HG03565 (cell line): ENCODE results near the gene TMSB4X.

Experiments used
- ATAC-seq: cut with Tn5 transposase; IDR thresholded peaks from one replicate; pipeline ENCODE4 v1.9.1; 2021; ENCODE audit warnings: mild to moderate bottlenecking, moderate library complexity; ENCODE audit not compliant: unreplicated experiment

The TMSB4X gene

DNA sequence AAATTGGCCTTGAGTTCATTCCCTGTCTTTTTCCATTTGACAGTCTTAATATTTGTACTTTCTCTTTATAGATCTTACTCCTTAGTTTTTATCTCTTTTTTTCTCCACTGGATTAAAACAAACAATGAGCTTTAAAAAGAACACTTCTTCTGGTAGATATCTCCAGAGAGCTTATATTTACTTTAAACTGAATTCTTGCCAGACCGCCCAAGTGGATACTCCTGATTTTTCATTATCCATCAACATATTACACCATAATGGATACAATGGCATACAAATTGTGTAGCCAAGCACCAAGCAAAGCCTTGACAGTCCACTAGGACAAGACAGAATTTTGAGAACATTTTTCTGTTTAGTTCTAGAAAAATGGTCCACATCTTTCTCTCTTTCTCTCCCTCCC lies 18.9 kb downstream of the TMSB4X start:
- no peak for ATAC-seq

DNA sequence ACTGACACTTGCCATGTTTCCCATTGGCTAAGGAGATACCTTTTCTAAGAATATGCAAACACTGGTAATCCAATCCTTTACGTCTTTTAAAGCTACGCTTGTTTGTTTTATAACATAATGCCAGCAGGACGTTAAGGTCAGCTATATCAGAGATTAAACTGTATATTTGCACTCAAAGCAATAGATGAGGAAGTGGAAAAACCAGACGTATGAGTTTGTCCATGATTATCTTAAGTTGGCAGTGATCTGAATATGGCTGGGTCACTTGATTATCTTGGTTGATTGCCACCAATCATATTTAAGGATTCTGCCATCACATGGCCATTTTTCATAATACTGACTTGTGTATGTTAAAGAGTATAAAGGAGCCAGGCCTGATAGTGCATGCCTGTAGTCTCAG lies 19.4 kb downstream of the TMSB4X start:
- no peak for ATAC-seq

GRCh38 chrX:12996934-12997435 lies 22.1 kb downstream of the TMSB4X start:
- no peak for ATAC-seq

- ATAC-seq = no peak
Measured at GRCh38 chrX:12997906-12998687, 23.2 kb downstream of the TMSB4X start.

DNA sequence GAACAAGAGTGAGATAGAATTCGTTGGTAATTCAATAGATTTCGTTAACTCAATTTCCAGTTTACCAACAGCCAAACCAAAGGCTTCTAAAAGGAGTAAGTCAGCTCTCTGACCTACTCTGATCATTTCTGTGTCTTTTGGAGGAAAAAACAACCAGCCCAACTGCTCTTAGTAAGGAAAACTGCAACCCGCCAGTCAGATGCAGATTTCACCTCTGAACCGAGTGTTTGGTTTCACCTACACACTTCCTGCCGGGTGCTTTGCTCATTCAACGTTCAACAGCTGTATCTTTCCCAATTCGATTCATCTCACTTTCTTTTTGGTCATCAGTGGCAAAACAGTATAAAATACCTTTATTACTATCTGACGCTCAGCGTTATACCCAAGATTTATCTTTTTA lies 24.5 kb downstream of the TMSB4X start:
- peak; percentile 38 for ATAC-seq

GRCh38 chrX:13000301-13000811 lies 25.4 kb downstream of the TMSB4X start:
- ATAC-seq = no peak

GRCh38 chrX:13001097-13001496 lies 26.2 kb downstream of the TMSB4X start:
- no peak for ATAC-seq

- no peak for ATAC-seq
Measured at GRCh38 chrX:13001961-13002671, 27.2 kb downstream of the TMSB4X start.

DNA sequence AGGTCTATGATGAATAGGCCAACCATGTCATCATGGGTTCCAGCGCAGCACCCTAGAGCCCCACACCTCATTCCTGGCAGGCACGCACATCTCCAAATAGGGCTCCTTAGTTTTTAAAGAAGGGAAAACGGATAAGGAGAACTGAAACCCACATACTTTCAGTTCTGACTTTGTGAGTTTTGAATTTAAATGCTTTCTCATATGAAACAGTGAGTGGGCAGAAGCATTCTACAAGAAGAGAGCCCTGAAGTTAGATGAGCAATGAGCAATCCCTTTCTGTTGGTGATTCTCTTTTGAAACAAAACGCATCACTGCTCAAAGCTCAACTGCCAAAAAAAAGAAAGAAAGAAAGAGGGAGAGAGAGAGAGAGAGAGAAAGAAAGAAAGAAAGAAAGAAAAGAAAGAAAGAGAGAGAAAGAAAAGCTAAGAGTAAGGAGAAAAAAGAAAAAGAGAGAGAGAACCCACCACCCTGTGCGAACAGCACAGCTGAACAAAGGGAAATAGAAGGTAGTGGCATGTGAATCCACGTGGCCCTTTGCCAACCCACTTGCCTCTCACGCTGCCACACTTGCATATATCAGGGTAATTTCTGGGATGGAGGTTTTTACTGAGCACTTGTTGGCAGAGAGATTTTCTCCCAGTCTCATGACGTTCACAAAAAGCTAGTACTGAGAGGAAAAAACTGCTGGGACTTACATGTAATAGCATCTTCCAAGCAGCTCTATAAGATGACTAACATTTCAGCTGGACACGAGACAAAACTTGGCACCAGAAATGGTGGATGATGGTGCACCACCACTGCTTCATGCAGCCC lies 31.0 kb downstream of the TMSB4X start:
- peak; percentile 39 for ATAC-seq

GRCh38 chrX:13007519-13008188 lies 32.7 kb downstream of the TMSB4X start:
- ATAC-seq = no peak

DNA sequence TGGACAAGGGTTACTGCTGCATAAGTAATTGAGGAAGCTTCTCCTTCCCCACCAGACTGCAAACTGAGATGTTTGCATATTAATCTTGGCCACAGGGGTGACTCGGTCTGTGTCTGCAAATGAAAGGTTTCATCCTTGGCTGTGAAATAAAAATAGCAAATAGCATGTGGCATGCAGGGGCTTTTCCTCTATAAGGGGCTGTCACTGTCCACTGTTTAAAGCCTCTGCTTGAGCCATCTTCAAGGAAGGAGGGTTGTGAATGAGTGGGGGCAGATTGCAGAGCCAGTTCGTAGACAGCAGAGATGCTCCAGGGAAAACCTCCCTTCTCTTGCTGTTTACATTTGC lies 33.3 kb downstream of the TMSB4X start:
- ATAC-seq = no peak

- no peak for ATAC-seq
Measured at GRCh38 chrX:13008851-13009250, 33.9 kb downstream of the TMSB4X start.

- ATAC-seq = no peak
Measured at GRCh38 chrX:13009273-13009672, 34.4 kb downstream of the TMSB4X start.

GRCh38 chrX:13009844-13010243 lies 34.9 kb downstream of the TMSB4X start:
- ATAC-seq = no peak

GRCh38 chrX:13010546-13010945 lies 35.6 kb downstream of the TMSB4X start:
- no peak for ATAC-seq

DNA sequence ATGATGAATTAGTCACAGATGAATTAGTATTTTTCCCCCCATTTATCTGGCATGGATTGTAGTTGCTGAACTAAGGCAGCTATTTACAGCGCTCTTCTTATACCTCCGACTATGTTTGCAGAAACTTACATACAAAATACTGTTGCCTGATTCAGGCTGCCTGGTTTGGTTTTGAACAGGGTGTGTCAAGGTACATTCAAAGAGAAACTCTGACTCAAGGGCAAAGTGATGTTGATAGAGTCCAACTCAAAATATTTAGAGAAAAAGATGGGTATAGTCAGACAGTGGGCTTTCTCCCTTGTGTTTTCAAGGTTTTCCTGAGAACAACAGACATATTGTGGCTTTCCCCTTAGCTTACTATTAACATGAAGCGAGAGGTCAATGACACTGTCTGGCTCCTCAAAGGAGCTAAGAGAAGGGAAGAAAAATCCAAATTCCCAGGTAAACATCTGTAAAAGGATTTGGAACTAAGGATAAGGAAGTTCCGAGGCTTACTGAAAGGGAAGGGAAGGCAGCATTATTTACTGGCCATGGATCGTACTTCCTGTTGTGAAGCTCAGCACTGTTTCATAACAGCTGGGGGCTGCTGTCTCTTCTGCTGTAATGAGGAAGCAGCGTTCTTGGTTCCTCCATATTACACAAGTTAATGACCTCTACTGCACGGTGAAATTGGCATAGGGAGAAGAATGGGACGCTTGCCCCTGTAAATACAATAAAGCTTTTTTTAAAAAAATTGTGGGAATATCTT lies 38.6 kb downstream of the TMSB4X start:
- ATAC-seq = no peak

DNA sequence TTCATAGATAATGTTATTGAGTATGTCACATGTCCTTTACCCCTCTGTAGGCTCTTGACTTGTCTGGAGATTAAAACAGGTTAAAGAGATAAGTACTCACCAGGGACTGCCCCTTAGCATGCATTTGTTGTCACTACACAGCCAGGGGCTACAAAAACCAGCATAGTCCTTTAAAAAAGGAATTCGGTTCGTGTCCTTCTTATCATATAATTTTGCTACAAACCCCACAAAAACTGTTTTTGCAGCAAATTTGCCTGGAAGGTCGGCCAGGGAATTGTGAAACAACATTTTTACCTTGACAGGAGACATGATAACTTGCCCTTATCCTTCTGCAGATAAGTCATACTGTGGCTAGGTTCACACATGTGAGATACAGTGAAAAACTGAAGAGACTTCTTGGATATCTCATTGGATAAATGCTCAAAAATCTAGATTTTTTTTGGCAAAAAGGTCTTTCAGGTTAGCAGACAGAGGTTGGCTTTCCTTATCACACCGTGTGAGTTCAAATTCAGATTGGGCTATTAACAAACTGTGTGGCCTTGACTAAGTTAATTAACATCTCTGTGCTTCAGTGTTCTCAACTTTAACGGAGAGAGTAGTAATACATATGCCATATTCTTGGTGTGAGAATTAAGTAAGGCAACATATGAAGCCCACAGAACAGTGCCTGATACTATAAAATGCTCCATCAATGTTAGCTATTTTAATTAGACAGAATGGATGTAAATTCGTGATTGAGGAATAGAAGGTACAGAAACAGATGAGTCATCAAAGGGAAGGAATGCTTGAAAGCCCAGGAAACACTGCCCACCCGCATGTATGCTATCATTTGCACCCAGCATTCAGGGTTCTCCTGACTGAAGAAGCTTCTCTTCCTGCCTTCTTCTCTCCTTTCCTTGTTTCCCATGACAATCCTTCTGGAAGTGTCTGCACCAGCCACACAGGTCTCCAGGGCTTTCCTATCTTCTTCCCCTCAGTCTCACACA lies 39.5 kb downstream of the TMSB4X start:
- no peak for ATAC-seq

DNA sequence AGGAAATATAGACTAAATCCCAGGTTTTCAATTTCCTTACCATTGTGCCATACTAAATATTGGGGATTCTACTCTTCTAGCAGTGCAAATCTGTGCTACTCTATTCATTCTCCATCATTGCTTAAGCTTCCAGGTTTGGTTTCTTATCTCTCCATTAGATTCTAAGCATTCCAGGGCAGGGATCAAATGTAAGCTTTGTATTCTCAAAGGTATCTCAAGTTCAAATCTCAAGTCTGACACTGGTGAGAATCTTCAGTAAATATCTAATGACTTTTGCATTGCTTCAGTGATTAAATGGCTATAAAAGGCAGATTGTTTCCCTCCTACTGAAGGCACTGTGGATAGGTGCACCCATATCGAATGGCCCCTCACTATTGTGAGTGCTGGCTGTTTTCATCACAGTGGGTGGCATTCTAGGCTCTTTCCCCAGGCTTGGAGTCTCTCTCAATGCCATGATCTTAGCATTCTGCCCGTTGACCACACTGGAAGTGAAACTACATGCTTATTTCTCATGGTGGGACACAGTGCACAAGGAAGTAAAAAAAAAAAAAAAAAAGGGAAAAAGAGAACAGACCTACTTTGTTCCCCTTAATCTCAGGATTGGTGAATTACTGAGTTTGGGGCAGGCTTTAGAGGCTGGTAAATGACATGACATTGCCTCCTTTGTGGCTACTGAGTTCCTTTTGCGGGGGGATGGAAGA lies 40.8 kb downstream of the TMSB4X start:
- no peak for ATAC-seq
